Measurements from ENCODE around the gene RBP5.
A peak's percentile ranks its signal among the peaks of the same experiment; 100 is the strongest.
"Not testable (repeated sequence)": the region's sequence is repeated elsewhere in the genome, so short reads cannot be mapped to it uniquely, and the experiment has no call there.

Gene RBP5

DNA sequence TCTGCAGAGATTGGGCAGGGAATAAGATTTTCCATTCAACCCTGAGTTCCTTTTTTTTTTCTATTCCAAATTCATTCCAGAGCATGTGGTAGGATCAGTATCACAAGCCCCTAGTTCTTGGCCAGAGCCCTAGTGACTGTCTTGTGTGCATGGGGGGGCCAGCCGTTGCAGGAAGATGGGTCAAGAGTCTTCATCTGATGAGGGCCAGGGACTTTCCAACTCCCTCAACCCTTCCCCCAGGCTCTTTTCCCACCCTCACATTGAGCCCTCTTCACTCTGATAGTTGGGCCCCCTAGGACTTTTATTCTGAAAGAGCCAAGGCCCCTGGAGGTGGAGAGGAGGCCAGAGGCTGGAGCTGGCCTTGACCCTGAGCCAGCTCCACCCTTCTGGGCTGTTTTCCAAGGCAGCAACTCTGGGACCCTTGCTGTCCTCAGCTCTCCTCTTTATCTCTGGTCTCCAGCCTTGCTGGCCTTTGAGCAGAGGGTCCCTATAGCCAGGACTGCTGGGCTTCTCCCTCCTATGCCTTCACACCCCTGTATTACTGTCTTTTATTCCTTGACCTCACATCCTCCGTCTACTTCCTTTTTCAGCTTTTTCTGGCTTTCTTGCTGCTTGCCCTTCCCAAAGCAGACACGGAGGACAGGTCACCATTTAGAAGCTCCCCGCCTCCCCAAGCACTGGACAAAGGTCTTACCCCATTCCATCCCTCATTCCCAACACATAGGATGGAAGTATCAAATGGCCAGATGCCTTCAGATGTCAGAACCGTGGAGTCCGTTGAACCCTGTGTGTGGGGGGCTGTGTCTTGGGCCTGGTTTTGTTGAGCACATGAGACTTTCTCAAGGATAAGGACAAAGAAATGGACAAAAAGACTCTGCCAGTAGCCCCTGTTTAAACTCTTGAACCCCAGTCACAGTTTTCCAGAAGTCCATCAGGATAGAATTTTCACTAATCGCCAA is 5.6 kb downstream of the RBP5 start:
- DNase-seq = no peak

DNA sequence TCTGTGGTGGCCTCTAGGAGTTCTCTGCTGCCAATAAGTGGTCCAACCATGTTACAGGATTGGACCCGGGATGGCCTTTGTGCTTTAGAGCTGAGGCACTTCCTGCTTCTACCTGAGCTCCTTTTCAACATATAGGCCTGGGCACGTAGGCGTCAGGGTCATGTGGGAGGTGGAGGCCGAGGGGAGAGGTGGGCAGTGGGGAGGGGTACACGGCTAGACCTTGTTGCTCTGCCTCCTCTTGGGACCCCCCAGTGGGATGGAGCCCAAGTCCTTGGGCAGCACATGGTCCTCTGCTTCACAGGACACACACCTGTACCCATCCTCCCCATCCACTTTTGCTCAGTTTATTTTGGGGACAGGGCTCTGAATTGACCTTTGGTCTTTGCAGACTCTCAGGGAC is 7.4 kb downstream of the RBP5 start:
- DNase-seq = no peak

DNA sequence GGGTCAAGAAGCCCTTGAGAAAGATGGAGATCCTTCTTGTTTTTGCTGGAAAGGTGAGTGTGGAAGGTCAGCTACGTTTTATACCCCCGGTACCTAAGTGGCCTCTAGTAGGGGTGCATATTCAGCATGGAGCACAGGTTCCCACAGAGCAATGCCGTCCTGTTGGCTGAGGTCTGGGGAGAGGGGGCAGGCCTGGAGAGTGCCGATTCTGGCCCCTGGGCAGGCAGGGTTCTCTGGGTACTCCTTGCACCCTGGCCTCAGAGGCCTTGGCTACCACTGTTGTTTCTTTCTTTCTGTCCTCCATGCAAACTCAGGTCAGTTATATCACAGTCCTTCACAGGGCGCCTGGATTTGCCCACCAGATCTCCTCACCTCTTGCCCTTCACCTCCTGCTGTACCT is 8.5 kb downstream of the RBP5 start:
- DNase-seq = no peak

DNA sequence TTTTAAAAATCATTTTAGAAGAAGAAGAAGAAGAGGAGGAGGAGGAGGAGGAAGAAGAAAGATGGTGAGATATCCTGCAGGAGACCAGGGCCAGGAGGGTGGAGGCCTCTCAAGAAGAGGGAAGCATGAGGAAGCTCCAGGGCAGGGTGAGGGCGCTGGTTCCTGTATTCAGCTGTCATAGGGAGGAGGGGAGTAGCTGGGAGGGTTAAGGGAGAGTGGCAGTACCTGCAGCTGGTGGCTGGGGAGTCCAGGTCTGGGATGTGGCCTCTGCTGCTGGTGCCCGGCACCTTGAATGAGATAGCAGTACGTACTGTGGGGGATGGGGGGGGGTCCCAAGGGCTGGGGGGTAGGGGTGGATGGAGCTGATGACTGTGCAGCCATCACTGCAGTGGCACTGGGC is 9.8 kb downstream of the RBP5 start:
- DNase-seq = no peak

DNA sequence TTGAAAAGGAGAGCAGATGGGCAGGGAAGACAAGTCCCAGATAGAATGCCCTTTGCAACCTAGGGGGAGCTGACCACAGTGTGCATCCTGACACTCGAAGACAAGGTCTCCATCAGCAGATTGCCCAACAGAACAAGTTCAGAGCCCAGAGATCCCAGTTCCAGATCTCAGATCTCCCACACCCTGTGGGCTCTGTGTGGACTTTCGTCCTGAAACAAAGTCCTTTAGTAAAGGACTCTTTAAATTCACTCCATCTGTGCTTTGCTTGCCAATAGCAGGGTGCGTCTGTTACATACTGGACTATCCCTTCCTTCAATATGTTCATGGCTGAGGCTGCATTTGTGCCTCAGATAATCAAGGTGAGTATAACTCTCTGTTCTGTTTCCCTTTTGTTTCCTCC is 11.0 kb downstream of the RBP5 start:
- DNase-seq = no peak

DNA sequence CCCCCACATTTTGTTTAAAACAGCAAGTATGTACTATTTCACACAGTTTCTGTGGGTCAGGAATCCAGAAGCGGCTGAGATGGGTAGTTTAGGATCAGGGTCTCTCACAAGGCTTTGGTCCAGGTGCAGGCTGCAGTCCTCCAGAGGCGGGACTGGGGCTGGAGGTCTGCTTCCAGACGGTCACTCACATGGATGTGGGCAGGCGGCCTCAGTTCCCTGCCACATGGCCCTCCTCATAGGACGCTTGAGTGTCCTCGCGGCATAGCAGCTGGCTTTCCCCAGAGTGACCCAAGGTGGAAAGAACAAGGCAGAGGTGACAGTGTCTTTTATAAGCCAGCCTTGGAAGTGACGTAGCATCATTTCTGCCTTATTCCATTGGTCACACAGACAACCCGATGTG is 11.8 kb downstream of the RBP5 start:
- DNase-seq = no peak

DNA sequence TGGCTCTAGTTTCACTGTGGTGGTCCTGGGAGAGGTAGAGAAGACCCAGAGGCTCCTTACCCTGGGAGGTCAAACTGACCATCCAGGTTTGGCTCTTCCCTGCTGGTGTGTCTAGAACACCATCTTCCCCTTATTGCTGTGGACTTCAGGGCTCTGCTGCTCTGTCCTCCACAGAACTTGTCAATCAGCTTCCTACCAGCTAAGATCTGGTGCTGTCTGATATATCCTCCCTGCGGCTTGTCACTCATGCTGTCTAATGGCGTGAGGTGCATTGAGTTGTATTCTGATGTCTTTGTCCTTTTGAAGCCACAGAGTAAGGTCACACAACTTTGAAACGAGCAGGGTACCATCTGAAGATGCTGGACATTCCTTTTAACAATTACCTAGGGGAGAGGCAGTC is 12.5 kb downstream of the RBP5 start:
- DNase-seq = no peak

DNA sequence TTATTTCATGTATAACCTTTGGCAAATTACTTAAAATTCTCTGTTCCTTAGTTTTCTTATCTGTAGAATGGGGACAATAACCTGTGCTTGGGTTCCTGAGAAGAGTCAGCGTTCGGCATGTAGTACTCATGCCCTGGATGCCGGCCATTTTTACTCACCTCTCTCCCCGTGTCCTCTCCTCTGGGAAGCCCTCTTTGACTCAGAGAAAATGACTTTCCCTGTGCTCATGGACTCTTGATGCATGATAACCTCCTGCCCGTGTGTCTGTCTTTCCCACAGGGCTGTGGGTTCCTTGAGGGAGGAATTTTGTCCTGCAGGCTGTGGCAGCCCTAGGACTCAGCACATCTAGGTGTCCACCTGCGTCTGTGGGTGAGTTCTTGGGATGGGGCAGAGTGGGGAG is 13.8 kb downstream of the RBP5 start:
- DNase-seq = no peak

DNA sequence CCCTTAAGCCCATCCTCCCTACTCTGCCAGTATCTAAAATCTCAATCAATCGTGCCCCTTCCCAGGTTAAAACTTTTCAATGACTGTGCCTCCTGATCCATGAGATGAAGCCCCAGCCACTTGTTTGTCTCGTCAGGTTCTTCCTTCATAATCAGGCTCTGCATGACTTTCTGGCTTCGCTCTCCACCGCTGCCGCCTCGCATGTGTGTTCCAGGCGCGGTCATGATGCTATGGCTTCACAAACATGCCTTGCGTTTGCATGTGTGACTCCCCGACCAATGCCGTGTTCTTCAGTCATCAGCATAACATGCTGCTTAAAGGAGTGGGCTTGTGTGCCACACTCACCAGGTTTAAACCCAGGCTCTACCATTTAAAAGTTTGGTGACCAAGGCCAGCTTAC is 14.7 kb downstream of the RBP5 start:
- DNase-seq = no peak

DNA sequence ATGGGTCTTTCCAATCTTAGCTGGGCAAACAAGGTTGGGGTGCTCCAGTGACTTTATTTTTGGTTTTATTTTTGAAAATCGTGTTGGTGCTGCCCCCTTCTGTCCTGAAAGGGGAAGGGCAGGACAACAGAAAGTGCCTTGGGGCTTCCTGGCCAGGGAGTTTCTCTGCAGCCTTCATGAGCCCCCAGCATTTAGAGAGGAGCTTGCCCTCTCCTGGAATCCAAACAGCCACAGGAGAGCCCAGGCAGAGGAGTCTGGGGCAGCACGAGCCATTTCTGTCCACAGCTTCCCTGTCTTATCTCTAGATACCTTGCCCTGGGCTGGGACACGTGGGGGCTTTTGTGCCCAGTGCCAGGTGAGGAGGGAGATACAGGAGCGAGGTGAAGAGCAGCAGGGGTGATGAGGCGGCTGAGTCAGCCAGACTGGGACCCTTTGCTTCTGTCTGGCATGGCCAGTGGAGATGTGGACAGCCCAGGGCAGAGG is 15.3 kb downstream of the RBP5 start:
- DNase-seq = peak; percentile 38

DNA sequence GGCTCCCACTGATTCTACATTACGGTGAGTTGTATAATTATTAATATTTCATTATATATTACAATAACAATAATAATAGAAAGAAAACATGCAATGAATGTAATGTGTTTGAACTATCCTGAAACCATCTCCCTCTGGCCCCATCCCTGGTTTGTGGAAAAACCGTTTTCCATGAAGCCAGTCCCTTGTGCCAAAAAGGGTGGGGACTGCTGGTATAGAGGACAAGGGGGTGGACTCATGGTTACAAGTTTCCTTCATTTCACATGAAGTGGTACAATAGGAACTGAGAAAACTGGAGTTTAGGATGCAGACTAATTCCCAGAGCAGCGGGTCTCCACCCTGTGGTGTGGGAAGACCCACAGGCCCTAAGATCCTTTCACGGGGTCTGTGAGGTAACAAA is 16.6 kb downstream of the RBP5 start:
- no peak for DNase-seq

DNA sequence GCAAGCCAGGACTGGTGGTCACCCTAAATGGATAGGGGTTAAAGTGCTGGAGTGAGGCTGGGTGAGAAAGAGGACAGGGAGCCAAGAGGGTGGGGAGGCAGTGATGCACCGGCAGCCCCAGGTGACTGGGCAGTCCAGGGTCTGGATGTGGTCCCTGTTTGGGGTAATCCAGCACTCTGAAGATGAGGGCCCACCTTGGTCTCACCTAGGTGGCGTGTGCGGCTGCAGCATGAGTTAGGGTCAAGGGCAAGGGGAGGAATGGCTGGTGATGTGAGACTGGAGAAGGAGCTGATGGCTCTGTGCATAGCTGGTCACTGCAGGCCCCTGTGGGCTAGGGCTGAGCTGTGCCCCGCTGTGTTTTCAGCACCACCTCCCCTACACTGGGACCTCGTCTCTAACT is 18.0 kb downstream of the RBP5 start:
- DNase-seq = no peak

DNA sequence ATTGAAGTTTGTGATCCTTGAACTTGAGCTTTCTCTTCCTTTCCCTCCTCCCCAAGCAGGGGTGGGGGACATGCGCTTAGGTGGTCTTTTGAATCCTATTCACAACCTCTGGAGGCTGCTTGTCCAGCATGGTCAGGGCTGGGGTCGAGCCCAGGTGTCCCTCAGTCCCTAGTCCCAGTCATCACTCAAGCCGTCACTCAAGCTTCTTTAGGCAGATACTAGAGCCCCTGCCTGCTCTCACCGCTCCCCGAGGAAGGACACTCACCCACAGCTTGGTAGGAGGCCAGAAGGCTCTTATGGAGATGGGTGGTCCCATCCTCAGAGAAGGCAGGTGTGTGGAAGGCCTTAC is 19.1 kb downstream of the RBP5 start:
- no peak for DNase-seq

DNA sequence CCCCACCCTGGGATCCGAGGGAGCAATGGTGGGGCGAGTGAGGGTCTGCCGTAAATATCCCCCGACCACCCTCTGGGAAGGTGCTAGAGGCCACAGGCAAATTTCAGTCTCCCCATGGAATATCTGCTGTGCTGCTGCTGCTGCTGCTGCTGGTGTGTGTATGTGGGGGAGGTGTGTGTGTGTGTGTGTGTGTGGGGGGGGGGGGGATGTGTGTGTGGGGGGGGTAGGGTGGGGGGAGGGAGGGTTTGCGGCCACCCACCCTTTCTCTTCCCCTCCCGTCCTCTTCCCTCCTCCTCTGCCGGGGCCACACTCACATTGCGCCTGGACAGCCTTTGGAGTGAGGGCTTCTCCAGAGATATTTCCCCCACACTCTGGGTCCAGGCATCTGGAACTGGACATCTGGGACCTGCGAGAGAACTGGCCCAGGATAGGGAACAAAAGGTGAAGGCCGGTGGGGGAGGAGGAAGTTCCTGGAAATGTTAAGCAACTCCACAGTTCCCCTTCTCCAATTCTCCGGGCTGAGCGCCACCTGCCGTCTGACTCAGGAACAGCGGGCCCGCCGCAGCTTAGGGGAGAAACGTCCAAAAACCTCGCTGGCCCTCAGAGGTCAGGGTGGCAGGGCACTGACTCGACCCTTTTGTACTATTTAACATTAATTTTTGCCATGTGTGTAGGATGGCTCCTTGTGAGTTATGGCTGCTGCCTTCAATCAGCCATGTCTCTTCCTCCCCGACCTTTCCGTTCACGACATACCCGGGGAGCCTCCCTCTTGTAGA is 19.7 kb downstream of the RBP5 start, which contains the start of gene C1RL:
C1RL (minus strand) TSS at position 419 of the 776 bp plus-strand sequence; CDS start at position 385, 34 bp downstream.
- DNase-seq = peak; percentile 81

DNA sequence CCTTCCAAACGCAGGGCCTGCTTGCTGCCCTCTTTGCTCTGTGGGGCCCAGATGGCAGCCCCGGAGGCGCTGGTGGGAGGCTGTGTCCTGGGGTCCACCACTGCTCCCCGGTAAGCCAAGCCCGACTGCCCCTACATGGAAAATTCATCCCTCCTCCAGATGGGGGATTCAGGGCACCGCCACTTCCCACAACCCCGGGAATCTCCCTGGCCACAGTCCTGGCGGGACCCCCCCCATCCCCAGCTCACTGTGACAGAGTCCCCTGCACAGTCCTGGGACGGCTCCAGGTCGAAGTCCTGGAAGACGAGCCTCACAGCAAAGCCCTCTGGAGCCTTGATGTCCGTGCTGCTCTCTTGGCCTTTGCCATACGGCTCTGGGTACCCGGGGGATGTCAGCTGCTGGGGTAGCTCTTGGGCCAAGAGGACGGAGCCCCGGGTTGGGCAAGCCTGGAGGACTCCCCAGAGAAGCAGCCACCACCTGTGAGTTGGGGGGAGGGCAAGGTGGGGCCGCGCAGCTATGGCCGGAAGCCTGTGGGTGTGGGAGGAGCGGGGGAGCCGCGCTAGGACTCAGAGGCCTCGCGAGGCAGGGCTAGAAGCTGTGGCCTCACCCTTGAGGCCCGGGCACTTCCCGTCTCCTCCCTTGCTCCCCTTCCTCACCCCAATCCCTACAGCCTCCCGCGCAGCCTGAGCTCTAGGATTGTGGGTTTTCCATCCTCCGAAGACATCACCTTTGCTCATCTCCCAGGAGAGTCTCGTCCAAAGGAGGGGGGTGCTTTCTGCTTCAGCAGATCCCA is 20.5 kb downstream of the RBP5 start:
- DNase-seq = peak; percentile 74

DNA sequence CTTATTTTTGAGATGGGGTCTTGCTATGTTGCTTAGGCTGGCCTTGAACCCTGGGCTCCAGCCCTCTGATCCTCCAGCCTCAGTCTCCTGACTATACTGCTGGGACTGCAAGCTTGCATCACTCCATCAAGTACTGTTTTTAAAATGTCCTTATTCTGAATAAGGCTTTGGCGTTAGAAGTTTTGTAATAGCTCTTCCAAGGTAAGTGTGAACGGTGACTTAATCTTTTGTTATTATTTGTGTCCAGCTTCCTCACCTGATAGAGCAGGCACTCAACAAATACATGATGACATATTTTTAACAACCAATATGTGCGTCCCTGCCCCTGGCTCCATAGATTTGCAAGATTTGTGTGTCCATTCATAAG is 21.1 kb downstream of the RBP5 start:
- DNase-seq = no peak

DNA sequence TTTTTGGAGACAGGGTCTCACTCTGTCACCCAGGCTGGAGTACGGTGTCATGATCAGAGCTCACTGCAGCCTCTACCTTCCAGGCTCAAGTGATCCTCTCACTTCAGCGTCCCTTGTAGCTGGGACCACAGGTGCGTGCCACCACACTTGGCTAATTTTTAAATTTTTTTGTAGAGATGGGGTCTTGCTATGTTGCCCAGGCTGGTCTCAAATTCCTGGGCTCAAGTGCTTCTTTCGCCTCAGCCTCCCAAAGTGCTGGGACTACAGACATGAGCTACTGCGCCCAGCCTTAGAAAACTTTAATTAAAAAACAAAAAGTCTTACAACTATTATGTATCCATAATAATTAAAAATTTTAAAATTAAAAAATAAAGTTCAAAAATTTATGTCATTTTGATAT is 21.5 kb downstream of the RBP5 start:
- not testable (repeated sequence) for DNase-seq

DNA sequence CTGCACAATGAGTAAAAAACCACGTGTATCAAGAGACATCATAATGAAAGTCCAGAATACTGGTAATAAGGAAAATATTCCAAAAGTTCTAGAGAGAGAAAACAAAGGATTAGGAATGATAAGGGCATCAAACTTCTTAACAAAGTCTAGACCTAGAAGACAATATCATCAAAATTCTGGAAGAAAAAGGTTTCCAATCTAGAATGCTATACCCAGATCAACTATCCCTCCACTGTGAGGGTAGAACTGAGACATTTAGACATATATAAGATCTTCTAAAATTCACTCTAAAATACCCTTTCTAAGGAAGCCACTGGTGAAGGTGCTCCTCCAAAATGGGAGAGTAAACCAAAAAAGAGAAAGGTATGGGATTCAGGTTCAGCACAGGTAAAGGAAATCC is 22.6 kb downstream of the RBP5 start:
- no peak for DNase-seq

DNA sequence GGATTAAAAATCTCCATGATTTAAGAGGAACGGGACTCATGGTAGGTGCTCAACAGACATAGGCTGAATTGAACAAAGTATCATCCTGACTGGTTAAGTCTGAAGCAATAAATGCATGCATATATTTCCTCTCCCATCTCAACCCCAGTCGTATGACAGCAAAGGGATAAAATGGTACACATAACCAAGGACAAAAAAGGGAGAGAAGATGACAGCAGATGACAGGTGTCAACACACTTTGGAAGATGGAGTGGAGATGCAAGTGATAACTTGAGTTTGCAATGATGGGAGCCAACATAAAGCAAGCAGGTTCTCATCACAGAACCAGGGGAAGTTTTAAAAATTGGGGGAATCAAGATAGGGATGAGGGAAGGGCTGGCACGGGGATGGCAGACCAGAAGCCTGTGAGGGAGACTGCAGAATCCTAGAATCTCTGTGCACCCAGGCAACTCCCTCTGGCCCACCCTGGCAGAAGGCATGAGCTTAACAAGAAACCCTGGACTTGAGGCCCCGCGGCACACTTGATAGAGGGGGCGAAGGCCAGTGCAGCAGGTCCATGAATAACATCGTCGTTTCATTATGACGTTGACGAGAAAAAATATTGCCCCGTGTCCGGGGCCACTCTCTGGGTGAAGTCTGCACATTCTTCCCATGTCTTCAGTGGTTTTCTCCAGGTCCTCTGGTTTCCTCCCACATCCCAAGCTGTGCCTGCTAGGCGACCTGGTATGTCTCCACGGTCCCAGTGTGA is 24.7 kb downstream of the RBP5 start:
- DNase-seq = no peak

DNA sequence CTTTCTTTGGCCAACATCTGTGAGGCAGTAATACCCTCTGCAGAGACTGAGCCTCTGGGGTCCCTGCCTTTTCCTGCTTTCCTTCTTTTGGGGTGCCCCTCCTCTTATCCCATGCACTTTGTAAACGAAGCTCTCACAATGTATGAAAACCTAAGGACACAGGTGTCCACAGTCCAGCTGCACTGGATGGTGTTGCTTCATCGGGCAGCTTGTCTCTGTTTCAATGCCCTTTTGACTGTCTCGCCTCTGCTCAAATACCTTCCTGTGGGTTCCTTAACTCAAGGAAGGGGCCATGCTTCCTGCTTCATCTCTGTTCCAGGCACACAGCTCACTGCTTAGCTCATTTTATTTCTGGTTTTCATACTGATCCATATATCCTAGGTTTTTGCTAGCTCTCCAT is 26.1 kb downstream of the RBP5 start:
- no peak for DNase-seq

DNA sequence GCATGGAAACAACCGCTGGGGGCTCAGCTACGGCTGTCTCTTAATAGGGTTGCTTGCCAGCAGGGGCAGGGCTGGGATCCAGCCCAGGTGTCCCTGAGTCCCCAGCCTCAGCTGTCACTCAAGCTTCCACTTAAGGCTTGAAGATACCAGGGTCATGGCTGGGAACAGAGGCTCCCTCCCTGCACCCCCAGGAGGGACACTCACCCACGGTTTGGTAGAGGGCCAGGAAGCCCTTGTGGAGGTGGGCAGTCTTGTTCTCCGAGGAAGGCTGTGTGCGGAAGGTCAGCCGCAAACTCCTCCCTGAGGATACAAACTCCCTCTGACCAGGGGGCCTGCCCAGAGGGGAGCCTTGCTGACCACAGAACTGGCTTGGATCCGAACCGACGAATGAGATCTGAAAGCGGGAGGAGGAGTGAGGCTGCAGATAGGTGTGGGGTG is 27.0 kb downstream of the RBP5 start:
- DNase-seq = no peak

DNA sequence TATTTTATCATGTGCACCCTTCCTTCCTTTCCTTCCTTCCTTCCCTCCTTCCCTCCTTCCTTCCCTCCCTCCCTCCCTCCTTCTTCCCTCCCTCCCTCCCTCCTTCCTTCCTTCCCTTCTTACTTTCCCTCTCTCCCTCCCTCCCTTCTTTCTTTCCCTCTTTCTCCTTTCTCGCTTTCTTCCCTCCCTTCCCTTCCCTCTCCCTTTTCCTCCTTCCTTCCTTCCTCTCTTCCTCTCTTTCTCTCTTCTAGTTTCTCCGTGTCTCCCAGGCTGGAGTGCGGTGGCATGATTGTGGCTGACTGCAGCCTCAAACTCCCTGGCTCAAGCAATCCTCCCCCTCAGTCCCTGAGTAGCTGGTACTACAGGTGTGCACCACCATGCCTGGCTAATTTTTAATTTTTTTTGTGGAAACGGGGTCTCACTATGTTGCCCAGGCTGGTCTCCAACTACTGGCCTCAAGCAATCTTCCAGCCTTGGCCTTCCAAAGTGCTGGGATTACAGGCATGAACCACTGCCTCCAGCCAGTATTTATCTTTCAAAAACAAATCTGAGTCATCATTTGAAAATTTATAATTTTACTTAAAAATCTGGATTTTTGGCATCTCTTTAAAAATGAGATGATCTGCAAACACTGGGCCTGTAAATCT is 27.5 kb downstream of the RBP5 start:
- no peak for DNase-seq

Data from fibroblast of skin of back (primary cell).